Measurements from ENCODE around the gene FRAS1.

DNA sequence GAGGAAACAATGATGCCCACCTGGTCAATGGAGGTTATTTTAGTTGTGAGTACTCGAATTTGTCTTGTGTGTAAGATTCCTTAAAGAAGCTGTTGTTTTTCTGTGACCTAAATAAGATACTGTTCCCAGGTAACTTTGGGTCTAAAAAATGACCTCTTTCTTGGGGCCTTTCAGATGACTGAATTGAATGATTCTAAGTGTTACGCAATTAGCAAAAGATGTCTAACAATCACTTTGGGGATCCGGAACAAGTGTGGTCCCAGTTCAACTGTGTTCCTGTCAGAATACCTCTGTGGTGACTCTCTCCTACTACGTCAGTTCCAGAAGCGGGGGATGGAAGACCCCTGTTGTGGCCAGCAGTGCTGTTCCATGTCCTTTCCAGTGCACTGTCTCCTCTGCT lies 99.4 kb downstream of the FRAS1 start:
- TF ChIP-seq, protein P1, sequence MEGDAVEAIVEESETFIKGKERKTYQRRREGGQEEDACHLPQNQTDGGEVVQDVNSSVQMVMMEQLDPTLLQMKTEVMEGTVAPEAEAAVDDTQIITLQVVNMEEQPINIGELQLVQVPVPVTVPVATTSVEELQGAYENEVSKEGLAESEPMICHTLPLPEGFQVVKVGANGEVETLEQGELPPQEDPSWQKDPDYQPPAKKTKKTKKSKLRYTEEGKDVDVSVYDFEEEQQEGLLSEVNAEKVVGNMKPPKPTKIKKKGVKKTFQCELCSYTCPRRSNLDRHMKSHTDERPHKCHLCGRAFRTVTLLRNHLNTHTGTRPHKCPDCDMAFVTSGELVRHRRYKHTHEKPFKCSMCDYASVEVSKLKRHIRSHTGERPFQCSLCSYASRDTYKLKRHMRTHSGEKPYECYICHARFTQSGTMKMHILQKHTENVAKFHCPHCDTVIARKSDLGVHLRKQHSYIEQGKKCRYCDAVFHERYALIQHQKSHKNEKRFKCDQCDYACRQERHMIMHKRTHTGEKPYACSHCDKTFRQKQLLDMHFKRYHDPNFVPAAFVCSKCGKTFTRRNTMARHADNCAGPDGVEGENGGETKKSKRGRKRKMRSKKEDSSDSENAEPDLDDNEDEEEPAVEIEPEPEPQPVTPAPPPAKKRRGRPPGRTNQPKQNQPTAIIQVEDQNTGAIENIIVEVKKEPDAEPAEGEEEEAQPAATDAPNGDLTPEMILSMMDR (IDR thresholded peaks at IDR 0.05) = no peak
- TF ChIP-seq EZH2 (IDR thresholded peaks at IDR 0.05; ENCODE audit: borderline replicate concordance, insufficient read depth, low read depth, low read length, poor library complexity, severe bottlenecking) = no peak
